ENCODE results near the gene TXNDC17. TPM values are rescaled to one million over a fixed set of nuclear protein-coding genes. Genes with fewer than 3 reads are reported as not detected.

The TXNDC17 gene
- total and polyA plus RNA-seq, 2 of the 13 experiments (the other 11 are each of a cell fraction or from before 2014, with no cell fraction given): 188 to 266 TPM

GRCh38 chr17:6677158-6677831, 36.4 kb downstream of the TXNDC17 start (continued):
- TF ChIP-seq POGK (CRISPR knock-in tag; conservative IDR thresholded peaks at IDR 0.05): 0 out of 2 replicates have a peak, but pooled peaks have one; percentile 18
- TF ChIP-seq TEAD3 (CRISPR knock-in tag; optimal IDR thresholded peaks at IDR 0.05; ENCODE audit: borderline replicate concordance): peak; percentile 20
- TF ChIP-seq HDAC2 (CRISPR knock-in tag; IDR thresholded peaks at IDR 0.05): no peak
- no peak for TF ChIP-seq SMARCE1 (IDR thresholded peaks at IDR 0.05; ENCODE audit: borderline replicate concordance)
- no peak for TF ChIP-seq ZMYM4 (CRISPR knock-in tag; IDR thresholded peaks at IDR 0.05)
- TF ChIP-seq CBFB (CRISPR knock-in tag; IDR thresholded peaks at IDR 0.05): peak; percentile 19; the same call in 1 of the 2 replicates
- no peak for TF ChIP-seq FOXJ3 (CRISPR knock-in tag; IDR thresholded peaks at IDR 0.05; ENCODE audit: borderline replicate concordance)
- 0 out of 2 replicates have a peak, but pooled peaks have one; percentile 40 for TF ChIP-seq ZNF292 (CRISPR knock-in tag; IDR thresholded peaks at IDR 0.05; ENCODE audit: borderline replicate concordance, low read depth)
- TF ChIP-seq MEF2D (CRISPR knock-in tag; IDR thresholded peaks at IDR 0.05): no peak
- TF ChIP-seq ZNF563 (CRISPR knock-in tag; IDR thresholded peaks at IDR 0.05): no peak
- no peak for TF ChIP-seq CSRNP1 (CRISPR knock-in tag; IDR thresholded peaks at IDR 0.05)
- 0 out of 2 replicates have a peak, but pooled peaks have one; percentile 35 for TF ChIP-seq ZNF263 (CRISPR knock-in tag; IDR thresholded peaks at IDR 0.05)
- no peak for TF ChIP-seq ZNF552 (CRISPR knock-in tag; IDR thresholded peaks at IDR 0.05; ENCODE audit: borderline replicate concordance)
- TF ChIP-seq BRF2 (CRISPR knock-in tag; IDR thresholded peaks at IDR 0.05): no peak
- peak; percentile 23; the same call in 1 of the 2 replicates for TF ChIP-seq KAT8 (CRISPR knock-in tag; IDR thresholded peaks at IDR 0.05)
- no peak for TF ChIP-seq NFYB (CRISPR knock-in tag; IDR thresholded peaks at IDR 0.05)
- no peak for TF ChIP-seq PBX3 (CRISPR knock-in tag; IDR thresholded peaks at IDR 0.05; ENCODE audit: borderline replicate concordance)
- TF ChIP-seq THRA (CRISPR knock-in tag; IDR thresholded peaks at IDR 0.05; ENCODE audit: borderline replicate concordance): 0 out of 2 replicates have a peak, but pooled peaks have one; percentile 25
- no peak for TF ChIP-seq CREBL2 (CRISPR knock-in tag; IDR thresholded peaks at IDR 0.05; ENCODE audit: borderline replicate concordance)
- TF ChIP-seq HNRNPL (IDR thresholded peaks at IDR 0.05; ENCODE audit: low read depth, low read length): peak; percentile 15; the same call in 1 of the 2 replicates
- peak; percentile 26; the same call in 1 of the 2 replicates for TF ChIP-seq MTA1 (CRISPR knock-in tag; IDR thresholded peaks at IDR 0.05; ENCODE audit: borderline replicate concordance)
- TF ChIP-seq ERF (CRISPR knock-in tag; IDR thresholded peaks at IDR 0.05): no peak
- no peak for TF ChIP-seq SMYD3 (CRISPR knock-in tag; IDR thresholded peaks at IDR 0.05)

Measured in HepG2 (cell line).